ENCODE measurements around the gene SNX27.

SNX27 gene

GRCh38 chr1:151611832-151612500, at the start of gene SNX27:
Gene SNX27 (plus strand): TSS chr1:151612050. CDS start chr1:151612202, 152 bp downstream.
- Histone ChIP-seq H3K4me2 (ENCODE audit: low read length) (peak within 1 kb of the TSS; percentile 99), H3K9me3 (ENCODE audit: control insufficient read depth, insufficient read depth, low read length) (no peaks in the 10 kb centered on the region), H3K79me2 (ENCODE audit: control insufficient read depth, low read length) (peaks cover 45% of the 10 kb centered on the region), H3K36me3 (ENCODE audit: control insufficient read depth, low read length) (peaks cover 3% of the 10 kb centered on the region), H3K9me2 (replicated peaks; ENCODE audit: control insufficient read depth, low read length) (no peaks in the 10 kb centered on the region), H3K27ac (ENCODE audit: low read depth, low read length) (no peak within 1 kb of the TSS; the same call in 1 of the 2 replicates), H3K27me3 (ENCODE audit: control insufficient read depth, low read length) (0 out of 2 replicates have a peak, but pooled peaks cover 2% of the 10 kb centered on the region), H3K4me1 (ENCODE audit: control insufficient read depth, low read length) (peaks cover 18% of the 10 kb centered on the region), H3K4me3 (ENCODE audit: low read length) (peak within 1 kb of the TSS; percentile 98), H3F3A (ENCODE audit: control insufficient read depth, insufficient read depth) (no peaks in the 10 kb centered on the region; the same call in 1 of the 2 replicates), H4K20me1 (ENCODE audit: control insufficient read depth, insufficient read depth, low read depth, low read length) (0 out of 2 replicates have a peak, but pooled peaks cover 3% of the 10 kb centered on the region)
- TF ChIP-seq, protein P1, sequence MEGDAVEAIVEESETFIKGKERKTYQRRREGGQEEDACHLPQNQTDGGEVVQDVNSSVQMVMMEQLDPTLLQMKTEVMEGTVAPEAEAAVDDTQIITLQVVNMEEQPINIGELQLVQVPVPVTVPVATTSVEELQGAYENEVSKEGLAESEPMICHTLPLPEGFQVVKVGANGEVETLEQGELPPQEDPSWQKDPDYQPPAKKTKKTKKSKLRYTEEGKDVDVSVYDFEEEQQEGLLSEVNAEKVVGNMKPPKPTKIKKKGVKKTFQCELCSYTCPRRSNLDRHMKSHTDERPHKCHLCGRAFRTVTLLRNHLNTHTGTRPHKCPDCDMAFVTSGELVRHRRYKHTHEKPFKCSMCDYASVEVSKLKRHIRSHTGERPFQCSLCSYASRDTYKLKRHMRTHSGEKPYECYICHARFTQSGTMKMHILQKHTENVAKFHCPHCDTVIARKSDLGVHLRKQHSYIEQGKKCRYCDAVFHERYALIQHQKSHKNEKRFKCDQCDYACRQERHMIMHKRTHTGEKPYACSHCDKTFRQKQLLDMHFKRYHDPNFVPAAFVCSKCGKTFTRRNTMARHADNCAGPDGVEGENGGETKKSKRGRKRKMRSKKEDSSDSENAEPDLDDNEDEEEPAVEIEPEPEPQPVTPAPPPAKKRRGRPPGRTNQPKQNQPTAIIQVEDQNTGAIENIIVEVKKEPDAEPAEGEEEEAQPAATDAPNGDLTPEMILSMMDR (IDR thresholded peaks at IDR 0.05; ENCODE audit: low read depth, low read length, poor library complexity, severe bottlenecking) = no peak
- TF ChIP-seq EZH2phosphoT487 (IDR thresholded peaks at IDR 0.05; ENCODE audit: borderline replicate concordance, low read length) = no peak

- Histone ChIP-seq H3K4me2 (ENCODE audit: low read length) (no peak overlapping the region), H3K9me2 (replicated peaks; ENCODE audit: control insufficient read depth, low read length) (no peaks in the 10 kb centered on the region), H3K27me3 (ENCODE audit: control insufficient read depth, low read length) (peaks cover 2% of the 10 kb centered on the region; the same call in 1 of the 2 replicates), H3K36me3 (ENCODE audit: control insufficient read depth, low read length) (no peaks in the 10 kb centered on the region), H3K79me2 (ENCODE audit: control insufficient read depth, low read length) (no peaks in the 10 kb centered on the region), H4K20me1 (ENCODE audit: control insufficient read depth, insufficient read depth, low read depth, low read length) (no peaks in the 10 kb centered on the region), H3K4me1 (ENCODE audit: control insufficient read depth, low read length) (no peaks in the 10 kb centered on the region), H3K27ac (ENCODE audit: low read depth, low read length) (no peak overlapping the region), H3K9me3 (ENCODE audit: control insufficient read depth, insufficient read depth, low read length) (no peaks in the 10 kb centered on the region), H3K4me3 (ENCODE audit: low read length) (no peak overlapping the region), H3F3A (ENCODE audit: control insufficient read depth, insufficient read depth) (no peaks in the 10 kb centered on the region)
- no peak for TF ChIP-seq EZH2phosphoT487 (IDR thresholded peaks at IDR 0.05; ENCODE audit: borderline replicate concordance, low read length)
- TF ChIP-seq, protein P1 (IDR thresholded peaks at IDR 0.05; ENCODE audit: low read depth, low read length, poor library complexity, severe bottlenecking) = no peak
Observed at GRCh38 chr1:151562661-151563060, 49.2 kb upstream of the SNX27 start.

DNA sequence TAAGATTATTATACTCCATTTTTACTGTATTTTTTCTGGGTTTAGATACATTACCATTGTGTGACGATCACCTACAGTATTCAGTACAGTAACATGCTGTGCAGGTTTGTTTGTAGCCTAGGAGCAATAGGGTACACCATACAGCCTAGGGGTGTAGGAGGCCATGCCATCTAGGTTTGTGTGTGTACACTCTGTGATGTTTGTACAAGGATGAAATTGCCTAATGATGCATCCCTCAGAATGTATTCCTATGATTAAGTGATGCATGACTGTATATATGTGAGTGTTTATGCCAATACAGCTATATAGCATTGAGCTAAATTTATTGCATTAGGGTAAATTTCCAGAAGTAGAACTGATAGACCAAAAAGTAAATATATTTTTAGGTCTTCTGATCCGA, 48.5 kb upstream of the SNX27 start:
- no peaks in the 10 kb centered on the region for H3F3A ChIP-seq (ENCODE audit: control insufficient read depth, insufficient read depth)
- H3K4me2 ChIP-seq (ENCODE audit: low read length) = no peak overlapping the region
- no peaks in the 10 kb centered on the region for H4K20me1 ChIP-seq (ENCODE audit: control insufficient read depth, insufficient read depth, low read depth, low read length)
- no peak overlapping the region for H3K4me3 ChIP-seq (ENCODE audit: low read length)
- H3K4me1 ChIP-seq (ENCODE audit: control insufficient read depth, low read length) = no peaks in the 10 kb centered on the region
- no peak for TF ChIP-seq EZH2phosphoT487 (IDR thresholded peaks at IDR 0.05; ENCODE audit: borderline replicate concordance, low read length)
- TF ChIP-seq, protein P1 (IDR thresholded peaks at IDR 0.05; ENCODE audit: low read depth, low read length, poor library complexity, severe bottlenecking) = no peak
- no peaks in the 10 kb centered on the region for H3K9me2 ChIP-seq (replicated peaks; ENCODE audit: control insufficient read depth, low read length)
- H3K9me3 ChIP-seq (ENCODE audit: control insufficient read depth, insufficient read depth, low read length) = no peaks in the 10 kb centered on the region
- H3K79me2 ChIP-seq (ENCODE audit: control insufficient read depth, low read length) = no peaks in the 10 kb centered on the region
- H3K36me3 ChIP-seq (ENCODE audit: control insufficient read depth, low read length) = no peaks in the 10 kb centered on the region
- H3K27me3 ChIP-seq (ENCODE audit: control insufficient read depth, low read length) = peaks cover 2% of the 10 kb centered on the region; the same call in 1 of the 2 replicates
- H3K27ac ChIP-seq (ENCODE audit: low read depth, low read length) = no peak overlapping the region

Measured in DOHH2 (cell line).